Psoas muscle (tissue), 8 donors: ENCODE measurements around the gene RBMX. TPM values are rescaled to one million over a fixed set of nuclear protein-coding genes. Genes with fewer than 3 reads are reported as not detected.

Experiments
- ATAC-seq, 4 donors: fragments of 200-7000 bp; cut with Tn5 transposase; one replicate each; pipeline ENCODE4 v1.9.1; 2020; ENCODE audit warnings: moderate library complexity in 3 of 4, mild to moderate bottlenecking in 2 of 4
- DNase-seq, 2 donors: peaks; one replicate each; pipeline ENCODE4 v3.0.0-alpha.2; 2020
- H3K27ac ChIP-seq: fragments of 200-600 bp; one replicate; pipeline ENCODE4 v1.8.0; 2022
- H3K27me3 ChIP-seq, 3 donors: fragments of 200-600 bp in 1 of 3; one replicate each; pipeline versions ENCODE4 v1.6.1 to v1.8.0; 2013 to 2022; ENCODE audit warnings: low read length in 2 of 3, mild to moderate bottlenecking in 2 of 3, moderate library complexity in 1 of 3; ENCODE audit not compliant: insufficient read depth in 3 of 3
- H3K36me3 ChIP-seq, 2 donors: fragments of 200-600 bp in 1 of 2; one replicate each; pipeline versions ENCODE4 v1.6.1 to v1.8.0; 2013 to 2022; ENCODE audit warnings: low read depth in 1 of 2, mild to moderate bottlenecking in 1 of 2, moderate library complexity in 1 of 2; ENCODE audit not compliant: insufficient read depth in 1 of 2
- H3K4me1 ChIP-seq: fragments of 200-600 bp; one replicate; pipeline ENCODE4 v1.8.0; 2022
- H3K4me3 ChIP-seq: fragments of 200-600 bp; one replicate; pipeline ENCODE4 v1.8.0; 2022; ENCODE audit warnings: mild to moderate bottlenecking
- H3K9me3 ChIP-seq: fragments of 200-600 bp; one replicate; pipeline ENCODE4 v1.8.0; 2022
- CTCF ChIP-seq: fragments of 200-600 bp; IDR thresholded peaks from one replicate; pipeline ENCODE4 v1.8.0; 2022; ENCODE audit warnings: antibody characterized with exemption
- WGBS, 3 donors: extraction: QIAGEN DNeasy Blood & Tissue Kit; methylation state at CpG; one replicate each; pipeline versions ENCODE4 v1.1.6 to v1.1.7; 2013; 5-methylcytosine and 5-hydroxymethylcytosine counted together
- intact Hi-C, 2 donors: fragments of 100-400 bp; cut with DNase I; formaldehyde crosslinking; loops; one replicate each; pipeline versions ENCODE4 v1.11.0 to v1.14.2; 2022
- polyA plus RNA-seq, 3 donors: library from polyadenylated mRNA; stranded (reverse); fragments of 200-250 nt; gene quantifications; one replicate each; pipeline ENCODE4 v1.2.3, GENCODE V29; 2013
- total RNA-seq, 4 donors: library from RNA; stranded (reverse); fragmentation: NEBNext Ultra II Directional in 2 of 4; extraction: Animal tissue kit (Norgen Biotek cat#: 25700) in 2 of 4; gene quantifications; one replicate each; pipeline versions ENCODE4 v1.2.1 to v1.2.4, GENCODE V29; 2021 to 2023
- donor health status: healthy with polysubstance abuse.
- donor health status: DM: no; HTN: no; CAD: no; lungs with moderate emphysema.
- donor health status: Bipolar disorder and iron deficiency.
- donor health status: healthy.
- donor health status: DM: yes; HTN: yes; CAD: no.
- donor health status: DM: no; HTN: no; CAD: no.
- donor health status: DM: no; HTN: no; CAD: no.
- donor health status: DM: yes; HTN: yes; CAD: no.

Gene RBMX
- total and polyA plus RNA-seq, 7 donors = 67.9 to 131 (median 98.9) TPM

DNA sequence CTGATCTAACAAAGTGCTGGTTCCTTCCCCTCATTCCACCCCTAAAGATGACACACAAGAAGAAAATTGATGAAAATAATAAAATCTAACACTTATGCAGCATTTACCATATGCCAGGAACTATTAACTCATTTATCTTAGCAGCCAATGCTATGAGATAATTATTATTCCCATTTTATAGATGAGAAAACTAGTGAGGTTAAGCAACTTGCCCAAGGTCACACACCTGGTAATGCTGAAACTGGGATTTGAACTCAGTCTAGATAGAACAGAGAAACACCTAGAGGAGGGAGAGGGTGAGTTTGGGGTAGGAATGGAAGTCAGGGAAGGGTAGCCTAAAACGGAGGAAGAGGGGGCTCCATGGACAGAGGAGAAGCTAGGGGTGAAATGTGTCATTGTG, 18.6 kb downstream of the RBMX start:
- Histone ChIP-seq H3K27me3 (no peaks in the 10 kb centered on the region), H3K27ac (no peak overlapping the region), H3K4me1 (no peaks in the 10 kb centered on the region), H3K36me3 (peaks cover 0 to 46% of the 10 kb centered on the region in 2 donors), H3K9me3 (no peaks in the 10 kb centered on the region), H3K4me3 (no peak overlapping the region)
- WGBS, 3 donors = 61 to 100% (median 81%) methylated on average over 1 of the region's 1 CpG
- DNase-seq = no peak
- ATAC-seq = no peak
- TF ChIP-seq CTCF = no peak
- intact Hi-C loops = no loop called here

- ATAC-seq = no peak
- Histone ChIP-seq H3K27me3 (no peaks in the 10 kb centered on the region), H3K4me1 (no peaks in the 10 kb centered on the region), H3K4me3 (no peak overlapping the region), H3K36me3 (peaks cover 0 to 41% of the 10 kb centered on the region in 2 donors), H3K9me3 (no peaks in the 10 kb centered on the region), H3K27ac (no peak overlapping the region)
- intact Hi-C loops = no loop called here
- WGBS, 3 donors = 86 to 94% (median 93%) methylated on average over 4 of the region's 4 CpGs
- TF ChIP-seq CTCF = no peak
- no peak for DNase-seq
These were observed 22.3 kb downstream of the RBMX start for GRCh38 chrX:136858007-136858756.

DNA sequence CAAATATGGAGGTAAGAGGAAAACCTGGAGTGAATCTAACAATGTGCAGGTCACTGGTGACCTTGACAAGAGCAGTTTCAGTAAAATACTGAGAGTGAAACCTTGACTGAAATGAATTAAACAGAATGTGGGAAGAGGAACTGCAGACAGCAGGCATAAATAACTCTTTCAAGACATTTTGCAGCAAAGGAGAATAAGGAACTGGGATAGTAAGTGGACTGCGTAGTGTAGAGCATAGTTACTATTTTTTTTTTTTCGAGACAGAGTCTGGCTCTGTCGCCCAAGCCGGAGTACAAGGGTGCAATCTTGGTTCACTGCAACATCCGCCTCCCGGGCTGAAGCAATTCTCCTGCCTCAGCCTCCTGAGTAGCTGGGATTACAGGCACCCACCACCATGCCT, 24.0 kb downstream of the RBMX start:
- ATAC-seq (peak in 2 of 4 donors; percentile 23 to 42), DNase-seq (no peak)
- Histone ChIP-seq H3K4me1 (no peaks in the 10 kb centered on the region), H3K27ac (no peak overlapping the region), H3K27me3 (no peaks in the 10 kb centered on the region), H3K4me3 (no peak overlapping the region), H3K36me3 (peaks cover 0 to 25% of the 10 kb centered on the region in 2 donors), H3K9me3 (no peaks in the 10 kb centered on the region)
- intact Hi-C loops = no loop called here
- 87 to 97% (median 94%) methylated on average over 6 of the region's 6 CpGs for WGBS, 3 donors
- no peak for TF ChIP-seq CTCF

GRCh38 chrX:136856050-136856449, 24.5 kb downstream of the RBMX start:
- ATAC-seq = peak; percentile 22 to 61 (median 50)
- no peak for DNase-seq
- TF ChIP-seq CTCF = no peak
- WGBS, 3 donors = 77 to 91% (median 86%) methylated on average over 7 to 8 of the region's 8 CpGs
- intact Hi-C loops = no loop called here
- no peaks in the 10 kb centered on the region for H3K9me3 ChIP-seq
- no peaks in the 10 kb centered on the region for H3K4me1 ChIP-seq
- peaks cover 0 to 20% of the 10 kb centered on the region in 2 donors for H3K36me3 ChIP-seq
- H3K4me3 ChIP-seq = no peak overlapping the region
- H3K27me3 ChIP-seq = no peaks in the 10 kb centered on the region
- no peak overlapping the region for H3K27ac ChIP-seq

- WGBS, 3 donors = 84 to 100% (median 95%) methylated on average over 3 of the region's 3 CpGs
- intact Hi-C loops = no loop called here
These were observed 29.0 kb downstream of the RBMX start for GRCh38 chrX:136851526-136851925.

More at GRCh38 chrX:136851526-136851925, 29.0 kb downstream of the RBMX start:
- DNase-seq = no peak
- Histone ChIP-seq H3K27me3 (no peaks in the 10 kb centered on the region), H3K4me3 (no peak overlapping the region), H3K36me3 (peaks cover 0 to 23% of the 10 kb centered on the region in 2 donors), H3K4me1 (no peaks in the 10 kb centered on the region), H3K9me3 (no peaks in the 10 kb centered on the region), H3K27ac (no peak overlapping the region)
- TF ChIP-seq CTCF = no peak
- ATAC-seq = no peak
